HG03175 (cell line): Measurements from ENCODE around the gene LARGE1.

Experiments
- ATAC-seq: cut with Tn5 transposase; IDR thresholded peaks from one replicate; pipeline ENCODE4 v1.9.1; 2021; ENCODE audit warnings: mild to moderate bottlenecking, moderate library complexity; ENCODE audit not compliant: unreplicated experiment

LARGE1 gene

GRCh38 chr22:33337524-33337923 lies 582.8 kb downstream of the LARGE1 start:
- no peak for ATAC-seq

- ATAC-seq, result no peak
These were observed 584.5 kb downstream of the LARGE1 start for GRCh38 chr22:33335611-33336279.

- ATAC-seq, result no peak
These were observed 587.7 kb downstream of the LARGE1 start for GRCh38 chr22:33332538-33332937.

GRCh38 chr22:33331017-33331416 lies 589.3 kb downstream of the LARGE1 start:
- no peak for ATAC-seq

GRCh38 chr22:33330534-33330933 lies 589.7 kb downstream of the LARGE1 start:
- ATAC-seq, result no peak

GRCh38 chr22:33329398-33329797 lies 590.9 kb downstream of the LARGE1 start:
- ATAC-seq, result no peak

- ATAC-seq, result no peak
These were observed 591.4 kb downstream of the LARGE1 start for GRCh38 chr22:33328789-33329296.

GRCh38 chr22:33327348-33327860 lies 592.9 kb downstream of the LARGE1 start:
- no peak for ATAC-seq

GRCh38 chr22:33326540-33327295 lies 593.6 kb downstream of the LARGE1 start:
- ATAC-seq, result no peak

GRCh38 chr22:33325232-33326004 lies 594.9 kb downstream of the LARGE1 start:
- no peak for ATAC-seq

GRCh38 chr22:33324228-33324627 lies 596.0 kb downstream of the LARGE1 start:
- ATAC-seq, result no peak

GRCh38 chr22:33321466-33321865 lies 598.8 kb downstream of the LARGE1 start:
- ATAC-seq, result no peak

GRCh38 chr22:33315954-33316353 lies 604.3 kb downstream of the LARGE1 start:
- no peak for ATAC-seq

- no peak for ATAC-seq
These were observed 605.2 kb downstream of the LARGE1 start for GRCh38 chr22:33315117-33315516.

GRCh38 chr22:33314316-33314715 lies 606.0 kb downstream of the LARGE1 start:
- no peak for ATAC-seq

GRCh38 chr22:33303099-33303498 lies 617.2 kb downstream of the LARGE1 start:
- no peak for ATAC-seq

- no peak for ATAC-seq
These were observed 617.7 kb downstream of the LARGE1 start for GRCh38 chr22:33302549-33302948.

GRCh38 chr22:33302049-33302545 lies 618.2 kb downstream of the LARGE1 start:
- no peak for ATAC-seq

GRCh38 chr22:33300165-33300564 lies 620.1 kb downstream of the LARGE1 start:
- peak; percentile 5 for ATAC-seq

- ATAC-seq, result peak; percentile 90
These were observed 620.9 kb downstream of the LARGE1 start for GRCh38 chr22:33299245-33299956.
